Left lung (tissue), 10 donors: Measurements from ENCODE around the gene MICAL3. TPM values are rescaled to one million over a fixed set of nuclear protein-coding genes. Genes with fewer than 3 reads are reported as not detected.

Experiments
- ATAC-seq: fragments of 200-7000 bp; cut with Tn5 transposase; one replicate; pipeline ENCODE4 v1.9.1; 2020; ENCODE audit warnings: moderate library complexity
- DNase-seq, 4 donors: peaks; one replicate each; pipeline ENCODE4 v3.0.0-alpha.2; 2013 to 2020
- H3K27ac ChIP-seq, 2 donors: fragments of 200-600 bp; sonication (generic) in 1 of 2; one replicate each; pipeline versions ENCODE4 v1.5.0 to v1.8.0; 2020 to 2021
- H3K27me3 ChIP-seq, 2 donors: fragments of 200-600 bp; sonication (generic) in 1 of 2; one replicate each; pipeline versions ENCODE4 v1.5.0 to v1.8.0; 2020 to 2021
- H3K36me3 ChIP-seq, 2 donors: fragments of 200-600 bp; sonication (generic) in 1 of 2; one replicate each; pipeline versions ENCODE4 v1.5.0 to v1.8.0; 2020 to 2021
- H3K4me1 ChIP-seq, 2 donors: fragments of 200-600 bp; one replicate each; pipeline ENCODE4 v1.8.0; 2021
- H3K4me3 ChIP-seq, 2 donors: fragments of 200-600 bp; sonication (generic) in 1 of 2; one replicate each; pipeline versions ENCODE4 v1.5.0 to v1.8.0; 2020 to 2021; ENCODE audit warnings: mild to moderate bottlenecking in 1 of 2
- H3K9me3 ChIP-seq, 2 donors: fragments of 200-600 bp; sonication (generic) in 1 of 2; one replicate each; pipeline versions ENCODE4 v1.5.0 to v1.8.0; 2020 to 2021
- CTCF ChIP-seq, 2 donors: fragments of 200-600 bp; sonication (generic) in 1 of 2; IDR thresholded peaks; one replicate each; pipeline versions ENCODE4 v1.5.0 to v1.8.0; 2021; ENCODE audit warnings: antibody characterized with exemption in 2 of 2
- intact Hi-C, 2 donors: fragments of 100-400 bp; cut with DNase I; formaldehyde crosslinking; loops; one replicate each; pipeline versions ENCODE4 v1.11.2 to v1.14.2; 2022
- polyA plus RNA-seq, 6 donors: library from polyadenylated mRNA; unstranded; fragments of 120-200 nt; gene quantifications; one replicate each; pipeline ENCODE4 v1.2.1, GENCODE V29; 2013; ENCODE audit not compliant: insufficient read length in 6 of 6
- total RNA-seq, 2 donors: library from RNA; stranded (reverse); fragmentation: NEBNext Ultra II Directional; extraction: Animal tissue kit (Norgen Biotek cat#: 25700); gene quantifications; one replicate each; pipeline ENCODE4 v1.2.1, GENCODE V29; 2021
- donor health status: DM: no; HTN: yes; CAD: no.
- donor health status: DM: no; HTN: no; CAD: no.

MICAL3 gene
- total and polyA plus RNA-seq, 8 donors = 24.9 to 64.8 (median 56.2) TPM

GRCh38 chr22:17831501-17832251 lies 192.7 kb downstream of the MICAL3 start:
- intact Hi-C loops = loop anchor here in 1 of 2 donors (5.0 kb wide), 1 partner anchor 246 kb away; the partner anchor contains the start of gene PEX26

GRCh38 chr22:17830043-17830961 lies 194.1 kb downstream of the MICAL3 start:
- H3K27me3 ChIP-seq = peaks cover 0 to 5% of the 10 kb centered on the region in 2 donors
- no peak overlapping the region for H3K4me3 ChIP-seq
- H3K36me3 ChIP-seq = no peaks in the 10 kb centered on the region
- ATAC-seq (peak; percentile 99), DNase-seq (peak; percentile 74 to 87 (median 84))
- H3K9me3 ChIP-seq = no peaks in the 10 kb centered on the region
- H3K4me1 ChIP-seq = no peaks in the 10 kb centered on the region
- intact Hi-C loops = loop anchor here in 1 of 2 donors (5.0 kb wide), 1 partner anchor 247 kb away; the partner anchor contains the start of gene PEX26
- no peak overlapping the region for H3K27ac ChIP-seq
- peak; percentile 99 for TF ChIP-seq CTCF (IDR thresholded peaks at IDR 0.05)

More at GRCh38 chr22:17831501-17832251, 192.7 kb downstream of the MICAL3 start:
- H3K36me3 ChIP-seq = no peaks in the 10 kb centered on the region
- no peak overlapping the region for H3K4me3 ChIP-seq
- H3K4me1 ChIP-seq = no peaks in the 10 kb centered on the region
- no peak for DNase-seq
- H3K27me3 ChIP-seq = peaks cover 0 to 5% of the 10 kb centered on the region in 2 donors
- H3K27ac ChIP-seq = peak overlapping the region in 1 of 2 donors; percentile 19
- H3K9me3 ChIP-seq = no peaks in the 10 kb centered on the region
- no peak for ATAC-seq
- no peak for TF ChIP-seq CTCF (IDR thresholded peaks at IDR 0.05)

GRCh38 chr22:17829695-17830042 lies 194.7 kb downstream of the MICAL3 start:
- Histone ChIP-seq H3K27me3 (peaks cover 0 to 5% of the 10 kb centered on the region in 2 donors), H3K27ac (no peak overlapping the region), H3K36me3 (no peaks in the 10 kb centered on the region), H3K4me3 (no peak overlapping the region), H3K4me1 (no peaks in the 10 kb centered on the region), H3K9me3 (no peaks in the 10 kb centered on the region)
- DNase-seq (no peak), ATAC-seq (peak; percentile 6)
- TF ChIP-seq CTCF (IDR thresholded peaks at IDR 0.05) = no peak
- intact Hi-C loops = loop anchor here in 1 of 2 donors (5.0 kb wide), 1 partner anchor 248 kb away; the partner anchor contains the start of gene PEX26

GRCh38 chr22:17828502-17829080 lies 195.8 kb downstream of the MICAL3 start:
- DNase-seq (no peak), ATAC-seq (no peak)
- no peak overlapping the region for H3K4me3 ChIP-seq
- H3K4me1 ChIP-seq = no peaks in the 10 kb centered on the region
- H3K27me3 ChIP-seq = peaks cover 0 to 5% of the 10 kb centered on the region in 2 donors
- no peaks in the 10 kb centered on the region for H3K9me3 ChIP-seq
- H3K27ac ChIP-seq = no peak overlapping the region
- intact Hi-C loops = no loop called here
- H3K36me3 ChIP-seq = no peaks in the 10 kb centered on the region
- no peak for TF ChIP-seq CTCF (IDR thresholded peaks at IDR 0.05)
